Subcutaneous abdominal adipose tissue (tissue), 5 donors: ENCODE data around the gene MILR1.
A peak's percentile ranks its signal among the peaks of the same experiment; 100 is the strongest.
"Not testable (repeated sequence)": the region's sequence is repeated elsewhere in the genome, so short reads cannot be mapped to it uniquely, and the experiment has no call there.

Source experiments
- H3K27ac ChIP-seq: one replicate; pipeline ENCODE4 v1.7.0; 2013; ENCODE audit warnings: low read depth, mild to moderate bottlenecking, inconsistent platforms, low read length, moderate library complexity
- H3K27me3 ChIP-seq, 5 donors: one replicate each; pipeline ENCODE4 v1.7.0; 2013; ENCODE audit warnings: low read length in 5 of 5, inconsistent platforms in 1 of 5; ENCODE audit not compliant: control insufficient read depth in 5 of 5, insufficient read depth in 4 of 5
- H3K36me3 ChIP-seq, 5 donors: one replicate each; pipeline ENCODE4 v1.7.0; 2013; ENCODE audit warnings: low read length in 5 of 5; ENCODE audit not compliant: control insufficient read depth in 5 of 5, insufficient read depth in 5 of 5
- H3K4me1 ChIP-seq, 5 donors: one replicate each; pipeline ENCODE4 v1.7.0; 2013; ENCODE audit warnings: low read length in 5 of 5, mild to moderate bottlenecking in 3 of 5, moderate library complexity in 1 of 5; ENCODE audit not compliant: control insufficient read depth in 5 of 5, insufficient read depth in 5 of 5
- H3K4me3 ChIP-seq, 5 donors: one replicate each; pipeline ENCODE4 v1.7.0; 2013; ENCODE audit warnings: low read length in 5 of 5, low read depth in 1 of 5
- H3K9ac ChIP-seq, 5 donors: one replicate each; pipeline ENCODE4 v1.7.0; 2013; ENCODE audit warnings: low read length in 5 of 5, mild to moderate bottlenecking in 4 of 5, moderate library complexity in 3 of 5
- H3K9me3 ChIP-seq, 5 donors: one replicate each; pipeline ENCODE4 v1.7.0; 2013; ENCODE audit warnings: low read length in 5 of 5; ENCODE audit not compliant: control insufficient read depth in 5 of 5
- donor health status: healthy.
- donor health status: healthy.
- donor health status: healthy.
- donor health status: healthy.
- donor health status: healthy.

MILR1 gene

GRCh38 chr17:64411999-64412771 is 36.7 kb upstream of the MILR1 start:
- Histone ChIP-seq H3K9me3 (peaks cover 0 to 2% (median 0%) of the 10 kb centered on the region in 5 donors), H3K4me3 (peak overlapping the region; percentile 15 to 59 (median 49)), H3K27me3 (no peaks in the 10 kb centered on the region), H3K9ac (peak overlapping the region in 2 of 5 donors; percentile 41 to 51), H3K27ac (peak overlapping the region; percentile 38), H3K4me1 (peaks cover 8 to 41% (median 15%) of the 10 kb centered on the region in 5 donors), H3K36me3 (no peaks in the 10 kb centered on the region)

- Histone ChIP-seq H3K4me1 (peaks cover 8 to 41% (median 15%) of the 10 kb centered on the region in 5 donors), H3K27ac (peak overlapping the region; percentile 38), H3K4me3 (peak overlapping the region; percentile 17 to 59 (median 49)), H3K9me3 (peaks cover 0 to 2% (median 0%) of the 10 kb centered on the region in 5 donors), H3K27me3 (no peaks in the 10 kb centered on the region), H3K9ac (peak overlapping the region in 1 of 5 donors; percentile 12), H3K36me3 (no peaks in the 10 kb centered on the region)
These were observed 36.0 kb upstream of the MILR1 start for GRCh38 chr17:64412944-64413381.

GRCh38 chr17:64413513-64413912 is 35.4 kb upstream of the MILR1 start:
- peaks cover 8 to 46% (median 17%) of the 10 kb centered on the region in 5 donors for H3K4me1 ChIP-seq
- peak overlapping the region in 1 of 5 donors; percentile 12 for H3K9ac ChIP-seq
- H3K27me3 ChIP-seq, result no peaks in the 10 kb centered on the region
- H3K4me3 ChIP-seq, result peak overlapping the region; percentile 17 to 59 (median 45)
- H3K9me3 ChIP-seq, result peaks cover 0 to 2% (median 0%) of the 10 kb centered on the region in 5 donors
- no peak overlapping the region for H3K27ac ChIP-seq
- no peaks in the 10 kb centered on the region for H3K36me3 ChIP-seq

GRCh38 chr17:64418506-64419339 is 30.2 kb upstream of the MILR1 start:
- H3K9me3 ChIP-seq, result no peaks in the 10 kb centered on the region

GRCh38 chr17:64420143-64420670 is 28.7 kb upstream of the MILR1 start:
- Histone ChIP-seq H3K4me1 (peaks cover 0 to 11% (median 9%) of the 10 kb centered on the region in 5 donors), H3K27ac (no peak overlapping the region), H3K36me3 (no peaks in the 10 kb centered on the region), H3K4me3 (peak overlapping the region in 1 of 5 donors; percentile 3), H3K9me3 (no peaks in the 10 kb centered on the region), H3K9ac (no peak overlapping the region), H3K27me3 (no peaks in the 10 kb centered on the region)

More at GRCh38 chr17:64418506-64419339, 30.2 kb upstream of the MILR1 start:
- Histone ChIP-seq H3K36me3 (no peaks in the 10 kb centered on the region), H3K27me3 (no peaks in the 10 kb centered on the region), H3K9ac (no peak overlapping the region), H3K27ac (no peak overlapping the region), H3K4me1 (peaks cover 0 to 11% (median 10%) of the 10 kb centered on the region in 5 donors), H3K4me3 (peak overlapping the region in 1 of 5 donors; percentile 32)

- not testable (repeated sequence) for H3K27ac ChIP-seq, H3K27me3 ChIP-seq, H3K9me3 ChIP-seq, H3K4me3 ChIP-seq, H3K9ac ChIP-seq, H3K36me3 ChIP-seq
- peaks cover 0 to 11% (median 9%) of the 10 kb centered on the region in 5 donors for H3K4me1 ChIP-seq
These were observed 26.8 kb upstream of the MILR1 start for GRCh38 chr17:64422121-64422520.

- Histone ChIP-seq H3K9ac (no peak overlapping the region), H3K9me3 (no peaks in the 10 kb centered on the region), H3K27ac (no peak overlapping the region), H3K36me3 (no peaks in the 10 kb centered on the region), H3K4me3 (no peak overlapping the region), H3K4me1 (peaks cover 0 to 9% (median 4%) of the 10 kb centered on the region in 5 donors), H3K27me3 (no peaks in the 10 kb centered on the region)
These were observed 25.0 kb upstream of the MILR1 start for GRCh38 chr17:64423881-64424280.

GRCh38 chr17:64424324-64424849 is 24.5 kb upstream of the MILR1 start:
- Histone ChIP-seq H3K27me3 (no peaks in the 10 kb centered on the region), H3K27ac (no peak overlapping the region), H3K36me3 (no peaks in the 10 kb centered on the region), H3K9me3 (no peaks in the 10 kb centered on the region), H3K9ac (no peak overlapping the region), H3K4me1 (peaks cover 0 to 9% (median 2%) of the 10 kb centered on the region in 5 donors), H3K4me3 (no peak overlapping the region)

- H3K9ac ChIP-seq, result no peak overlapping the region
- H3K4me3 ChIP-seq, result no peak overlapping the region
- H3K27me3 ChIP-seq, result no peaks in the 10 kb centered on the region
- H3K36me3 ChIP-seq, result no peaks in the 10 kb centered on the region
- no peak overlapping the region for H3K27ac ChIP-seq
- peaks cover 0 to 7% (median 2%) of the 10 kb centered on the region in 5 donors for H3K4me1 ChIP-seq
- no peaks in the 10 kb centered on the region for H3K9me3 ChIP-seq
These were observed 23.7 kb upstream of the MILR1 start for GRCh38 chr17:64425191-64425590.
